HG03108 (cell line): ENCODE data around the gene GPC5.
"Not testable (repeated sequence)": the region's sequence is repeated elsewhere in the genome, so short reads cannot be mapped to it uniquely, and the experiment has no call there.

ENCODE experiments used
- ATAC-seq: cut with Tn5 transposase; IDR thresholded peaks from one replicate; pipeline ENCODE4 v1.9.1; 2021; ENCODE audit warnings: moderate library complexity; ENCODE audit not compliant: unreplicated experiment

Gene GPC5

GRCh38 chr13:92677571-92677970 is 1279.2 kb downstream of the GPC5 start:
- ATAC-seq, result no peak

GRCh38 chr13:92679602-92680001 is 1281.2 kb downstream of the GPC5 start:
- ATAC-seq, result no peak

DNA sequence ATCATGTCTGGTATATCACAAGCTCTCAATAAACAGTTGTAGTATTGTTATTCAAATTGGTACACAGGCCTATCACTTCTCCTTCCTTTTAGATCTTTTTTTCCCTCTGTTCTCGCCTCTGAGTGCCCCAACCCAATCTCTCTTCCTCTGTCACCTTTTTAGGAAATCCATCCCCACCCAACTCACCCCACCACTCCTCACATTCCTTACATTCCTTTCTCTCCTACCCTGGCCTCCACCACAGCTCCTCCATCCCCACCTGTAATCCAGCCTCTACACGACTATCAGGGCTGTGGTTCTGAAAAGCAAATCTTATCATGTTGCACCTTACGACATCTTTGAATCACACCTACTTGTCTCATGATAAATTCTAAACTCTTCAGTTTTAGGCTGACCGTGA is 1282.8 kb downstream of the GPC5 start:
- no peak for ATAC-seq

GRCh38 chr13:92682832-92683517 is 1284.6 kb downstream of the GPC5 start:
- no peak for ATAC-seq

- ATAC-seq, result no peak
Measured at GRCh38 chr13:92694047-92694446, 1295.6 kb downstream of the GPC5 start.

DNA sequence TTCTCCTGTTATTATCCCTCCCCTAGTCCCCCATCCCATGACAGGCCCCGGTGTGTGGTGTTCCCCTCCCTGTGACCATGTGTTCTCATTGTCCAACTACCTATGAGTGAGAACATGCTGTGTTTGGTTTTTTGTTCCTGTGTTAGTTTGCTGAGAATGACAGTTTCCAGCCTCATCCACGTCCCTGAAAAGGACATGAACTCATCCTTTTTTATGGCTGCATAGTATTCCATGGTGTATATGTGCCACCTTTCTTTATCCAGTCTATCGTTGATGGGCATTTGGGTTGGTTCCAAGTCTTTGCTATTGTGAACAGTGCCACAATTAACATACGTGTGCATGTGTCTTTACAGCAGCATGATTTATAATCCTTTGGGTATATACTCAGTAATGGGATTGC is 1297.4 kb downstream of the GPC5 start:
- not testable (repeated sequence) for ATAC-seq

DNA sequence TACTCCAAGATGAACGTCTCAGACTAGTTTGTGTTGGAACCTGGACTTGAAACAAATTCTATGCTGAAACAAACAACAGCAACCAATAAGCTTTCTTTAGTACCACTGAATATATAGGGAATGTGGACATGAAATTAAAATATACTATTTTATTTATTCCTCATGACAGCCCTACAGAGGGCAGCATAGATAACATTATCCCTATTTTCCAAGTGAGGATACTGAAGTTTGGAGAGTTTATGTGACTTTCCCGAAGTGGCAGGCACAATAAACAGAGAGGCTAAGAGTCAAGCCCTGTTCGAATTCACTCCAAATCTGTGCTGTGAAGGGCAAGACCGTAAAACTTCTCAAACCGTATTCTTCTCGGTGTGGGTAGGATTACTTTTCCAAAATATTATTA is 1318.3 kb downstream of the GPC5 start:
- no peak for ATAC-seq

GRCh38 chr13:92717857-92718256 is 1319.4 kb downstream of the GPC5 start:
- no peak for ATAC-seq

DNA sequence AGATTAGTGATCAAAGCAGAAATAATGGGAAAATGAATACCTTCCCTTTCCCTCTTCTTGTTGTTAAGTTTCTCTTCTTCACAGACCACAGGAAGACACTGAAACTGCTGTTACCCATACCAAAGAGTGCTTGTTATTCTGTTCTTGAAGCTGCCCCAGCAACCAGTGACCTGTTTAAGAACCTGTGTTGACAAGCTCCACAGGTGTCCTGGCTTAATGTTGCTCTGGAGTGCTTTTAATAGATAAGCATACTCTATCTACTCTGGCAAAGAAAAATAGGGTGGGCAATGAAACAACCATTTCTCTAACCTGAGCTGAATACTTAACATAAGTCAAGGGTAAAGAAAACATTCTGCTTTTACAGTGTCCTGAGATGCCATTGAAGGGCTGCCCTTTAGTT is 1321.4 kb downstream of the GPC5 start:
- ATAC-seq, result no peak

- no peak for ATAC-seq
Measured at GRCh38 chr13:92721620-92722019, 1323.2 kb downstream of the GPC5 start.

DNA sequence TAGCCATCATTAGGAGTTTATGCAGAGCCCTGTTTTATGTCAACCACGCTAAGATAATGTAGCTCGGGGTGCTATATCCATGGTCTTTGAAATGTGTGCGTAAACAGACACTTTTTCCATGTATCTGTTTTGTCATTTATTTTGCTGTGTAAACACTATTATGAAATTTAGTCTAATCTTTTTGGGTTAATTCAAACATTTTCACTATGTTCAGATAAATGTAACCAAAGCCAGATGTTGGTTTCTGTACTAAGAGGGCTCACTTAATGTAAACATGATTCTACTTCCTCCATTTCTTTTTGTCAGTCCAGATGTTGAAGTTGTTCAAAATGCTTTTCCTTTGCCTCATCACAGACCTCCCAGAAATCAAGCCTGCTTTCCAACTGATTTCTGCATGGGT is 1328.7 kb downstream of the GPC5 start:
- ATAC-seq, result no peak

DNA sequence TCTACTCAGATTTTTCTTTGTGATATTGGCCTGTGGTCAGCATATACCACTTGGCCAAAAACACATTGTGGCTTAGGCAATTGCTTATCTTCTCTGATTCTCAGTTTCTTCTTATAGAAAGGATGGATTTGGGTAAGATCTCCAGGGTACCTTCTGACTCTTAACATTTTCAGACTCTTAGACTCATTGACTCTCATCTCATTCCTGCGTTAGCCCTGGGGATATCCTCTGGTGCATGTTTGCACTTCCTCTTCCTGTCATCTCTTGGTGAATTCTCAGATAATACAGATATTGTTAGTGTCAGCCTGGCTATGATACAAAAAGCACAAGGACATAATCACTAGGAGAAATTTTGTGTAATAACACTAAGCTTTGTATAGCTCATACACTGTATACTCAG is 1335.6 kb downstream of the GPC5 start:
- ATAC-seq, result no peak

GRCh38 chr13:92734545-92734944 is 1336.1 kb downstream of the GPC5 start:
- no peak for ATAC-seq

GRCh38 chr13:92735909-92736308 is 1337.5 kb downstream of the GPC5 start:
- ATAC-seq, result no peak

- ATAC-seq, result no peak
Measured at GRCh38 chr13:92739306-92739818, 1340.9 kb downstream of the GPC5 start.

GRCh38 chr13:92743992-92744391 is 1345.6 kb downstream of the GPC5 start:
- ATAC-seq, result no peak

GRCh38 chr13:92745258-92745657 is 1346.8 kb downstream of the GPC5 start:
- ATAC-seq, result no peak

GRCh38 chr13:92752705-92753104 is 1354.3 kb downstream of the GPC5 start:
- ATAC-seq, result not testable (repeated sequence)

DNA sequence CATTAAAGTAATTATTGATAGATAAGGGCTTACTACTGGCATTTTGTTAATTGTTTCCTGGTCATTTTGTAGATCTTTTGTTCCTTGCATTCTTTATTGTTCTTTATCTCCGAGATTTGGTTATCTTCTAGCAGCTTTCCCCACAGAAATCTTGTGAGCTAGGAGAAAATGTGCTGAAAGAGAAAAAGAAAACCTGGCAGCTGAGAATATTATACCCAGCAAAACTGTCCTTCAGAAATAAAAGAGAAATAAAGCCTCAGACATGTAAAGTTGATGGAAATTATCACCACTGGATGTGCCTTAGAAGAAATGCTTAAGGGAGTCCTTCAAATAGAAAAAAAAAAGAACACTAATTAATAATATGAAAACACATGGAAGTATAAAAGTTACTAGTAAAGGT is 1363.3 kb downstream of the GPC5 start:
- no peak for ATAC-seq

GRCh38 chr13:92767468-92767867 is 1369.0 kb downstream of the GPC5 start:
- ATAC-seq, result no peak

DNA sequence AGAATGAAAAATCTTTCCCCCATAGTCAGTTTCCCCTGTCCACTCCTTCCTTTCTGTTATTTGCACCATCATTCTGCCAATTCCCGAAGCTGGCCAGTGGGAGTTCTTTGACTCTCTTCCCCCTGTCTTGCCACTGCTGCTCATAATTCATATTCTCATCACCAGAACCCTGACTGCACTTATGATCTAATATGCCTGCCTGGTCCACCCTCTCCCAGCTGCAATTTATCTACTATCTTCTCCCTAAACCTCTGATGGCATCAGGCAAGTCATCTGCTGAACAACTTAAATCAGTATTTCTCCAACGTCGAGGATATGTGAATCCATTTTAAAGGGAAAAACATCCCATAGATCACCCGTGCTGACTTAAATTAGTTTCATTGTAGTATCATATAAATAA is 1370.2 kb downstream of the GPC5 start:
- no peak for ATAC-seq

- ATAC-seq, result no peak
Measured at GRCh38 chr13:92769046-92769445, 1370.6 kb downstream of the GPC5 start.

DNA sequence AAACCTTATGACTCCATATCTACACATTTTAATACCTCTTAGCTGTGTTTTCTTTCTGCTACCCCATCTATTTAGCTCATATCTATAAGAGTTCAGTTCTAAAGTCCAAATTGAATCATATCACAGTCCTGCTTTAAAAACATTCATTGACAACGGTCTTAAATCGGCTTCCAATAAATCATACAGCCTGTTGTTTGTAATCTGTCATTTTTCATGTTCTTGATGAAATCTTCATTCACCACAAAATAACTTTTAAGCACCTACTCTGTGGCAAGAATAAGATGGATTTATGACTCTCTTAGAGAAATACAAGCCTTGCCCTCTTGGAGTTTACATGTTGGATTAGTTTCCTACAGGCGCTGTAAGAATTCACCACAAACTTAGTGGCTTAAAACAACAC is 1377.2 kb downstream of the GPC5 start:
- no peak for ATAC-seq
